ENCODE results near the gene NFIA.

The NFIA gene

DNA sequence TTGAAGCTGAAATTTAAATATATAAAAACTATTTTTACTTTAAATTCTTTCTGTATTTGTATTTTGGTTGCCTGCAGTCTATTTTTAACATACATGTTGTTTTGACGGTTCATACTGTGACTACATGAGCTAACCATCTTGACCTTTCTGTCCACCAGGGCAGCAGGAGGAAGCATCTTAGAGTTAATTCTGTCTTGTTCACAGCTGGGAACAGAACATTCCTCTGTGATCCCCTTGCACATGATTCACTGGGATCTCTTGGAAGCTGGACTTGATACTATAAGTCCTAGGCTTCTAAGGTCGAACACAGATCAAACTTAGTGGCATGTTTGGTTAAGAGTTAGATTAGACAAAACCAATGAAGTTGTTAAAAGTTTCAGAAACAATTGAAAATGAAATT, 99.7 kb downstream of the NFIA start:
- H3K4me3 ChIP-seq (ENCODE audit: low read length, poor library complexity, severe bottlenecking), result no peak overlapping the region
- TF ChIP-seq, protein P1, sequence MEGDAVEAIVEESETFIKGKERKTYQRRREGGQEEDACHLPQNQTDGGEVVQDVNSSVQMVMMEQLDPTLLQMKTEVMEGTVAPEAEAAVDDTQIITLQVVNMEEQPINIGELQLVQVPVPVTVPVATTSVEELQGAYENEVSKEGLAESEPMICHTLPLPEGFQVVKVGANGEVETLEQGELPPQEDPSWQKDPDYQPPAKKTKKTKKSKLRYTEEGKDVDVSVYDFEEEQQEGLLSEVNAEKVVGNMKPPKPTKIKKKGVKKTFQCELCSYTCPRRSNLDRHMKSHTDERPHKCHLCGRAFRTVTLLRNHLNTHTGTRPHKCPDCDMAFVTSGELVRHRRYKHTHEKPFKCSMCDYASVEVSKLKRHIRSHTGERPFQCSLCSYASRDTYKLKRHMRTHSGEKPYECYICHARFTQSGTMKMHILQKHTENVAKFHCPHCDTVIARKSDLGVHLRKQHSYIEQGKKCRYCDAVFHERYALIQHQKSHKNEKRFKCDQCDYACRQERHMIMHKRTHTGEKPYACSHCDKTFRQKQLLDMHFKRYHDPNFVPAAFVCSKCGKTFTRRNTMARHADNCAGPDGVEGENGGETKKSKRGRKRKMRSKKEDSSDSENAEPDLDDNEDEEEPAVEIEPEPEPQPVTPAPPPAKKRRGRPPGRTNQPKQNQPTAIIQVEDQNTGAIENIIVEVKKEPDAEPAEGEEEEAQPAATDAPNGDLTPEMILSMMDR (conservative IDR thresholded peaks at IDR 0.05; ENCODE audit: low read length), result no peak
- TF ChIP-seq EZH2phosphoT487 (IDR thresholded peaks at IDR 0.05; ENCODE audit: borderline replicate concordance), result no peak
- no peak overlapping the region for H3K9ac ChIP-seq (ENCODE audit: low read depth, low read length, poor library complexity, severe bottlenecking)
- H2AFZ ChIP-seq (ENCODE audit: low read length), result no peak overlapping the region
- no peaks in the 10 kb centered on the region for H3K4me1 ChIP-seq (ENCODE audit: insufficient read depth, low read length, poor library complexity, severe bottlenecking)
- no peaks in the 10 kb centered on the region for H3F3A ChIP-seq (ENCODE audit: low read depth)
- no peaks in the 10 kb centered on the region for H3K79me2 ChIP-seq (ENCODE audit: insufficient read depth, low read length)
- H4K20me1 ChIP-seq (ENCODE audit: insufficient read depth, low read length, poor library complexity, severe bottlenecking), result no peaks in the 10 kb centered on the region
- H3K36me3 ChIP-seq (ENCODE audit: insufficient read depth, low read length), result no peaks in the 10 kb centered on the region
- no peaks in the 10 kb centered on the region for H3K9me3 ChIP-seq (ENCODE audit: insufficient read depth, low read depth, low read length)
- no peaks in the 10 kb centered on the region for H3K27me3 ChIP-seq (ENCODE audit: insufficient read depth, low read length, poor library complexity, severe bottlenecking)
- H3K4me2 ChIP-seq (ENCODE audit: low read depth, low read length, poor library complexity, severe bottlenecking), result no peak overlapping the region
- no peaks in the 10 kb centered on the region for H3K9me2 ChIP-seq (replicated peaks; ENCODE audit: low read depth, low read length)

DNA sequence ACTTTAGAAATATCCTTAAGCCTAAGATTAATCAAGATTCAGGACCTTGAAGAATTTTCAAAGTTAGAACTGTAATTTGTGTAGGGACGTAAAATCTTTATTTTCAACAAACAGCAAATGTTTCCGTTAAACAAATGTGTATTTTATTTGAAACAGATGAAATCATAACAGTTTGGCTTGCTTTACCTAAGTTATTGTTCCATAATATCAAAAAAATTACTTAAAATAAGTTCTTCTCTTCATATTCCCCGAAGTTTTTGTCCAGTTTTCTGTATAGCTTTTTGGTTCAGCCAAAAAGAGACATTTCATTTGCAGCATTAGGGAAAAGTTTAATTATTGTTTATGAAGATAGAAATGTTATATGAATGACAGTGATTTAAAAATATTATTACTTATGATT, 100.1 kb downstream of the NFIA start:
- H3K79me2 ChIP-seq (ENCODE audit: insufficient read depth, low read length), result no peaks in the 10 kb centered on the region

DNA sequence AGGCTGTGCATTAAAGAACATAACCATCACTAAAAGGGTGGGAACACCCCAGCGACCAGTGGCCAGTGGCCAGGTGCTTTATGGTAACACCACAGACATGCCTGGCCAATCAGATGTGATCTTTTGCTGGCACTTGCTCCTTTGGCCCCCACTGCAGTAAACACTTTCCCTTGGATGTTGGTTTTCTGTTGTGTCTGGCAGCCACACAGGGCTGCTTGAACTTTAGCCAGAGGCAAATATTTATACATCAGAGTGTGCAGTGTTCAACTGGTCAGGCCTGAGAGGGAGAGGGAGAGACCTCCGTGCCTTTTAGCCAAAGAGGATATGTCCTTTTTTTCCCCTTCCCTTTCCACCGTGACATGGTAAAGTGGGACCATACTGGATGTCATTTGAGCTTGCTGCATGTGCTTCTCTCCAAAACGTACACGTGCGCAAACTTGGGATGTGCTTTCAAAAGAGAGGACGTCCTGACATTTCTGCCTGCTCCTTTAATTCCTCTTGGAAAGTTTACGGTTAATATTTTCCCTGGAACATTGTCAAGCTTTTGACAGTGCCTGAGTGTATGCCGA, 101.2 kb downstream of the NFIA start:
- Histone ChIP-seq H3K79me2 (ENCODE audit: insufficient read depth, low read length) (no peaks in the 10 kb centered on the region), H3K4me3 (ENCODE audit: low read length, poor library complexity, severe bottlenecking) (no peak overlapping the region), H2AFZ (ENCODE audit: low read length) (no peak overlapping the region), H3K9me2 (replicated peaks; ENCODE audit: low read depth, low read length) (no peaks in the 10 kb centered on the region), H3K9ac (ENCODE audit: low read depth, low read length, poor library complexity, severe bottlenecking) (no peak overlapping the region), H3K9me3 (ENCODE audit: insufficient read depth, low read depth, low read length) (no peaks in the 10 kb centered on the region), H4K20me1 (ENCODE audit: insufficient read depth, low read length, poor library complexity, severe bottlenecking) (no peaks in the 10 kb centered on the region), H3K4me1 (ENCODE audit: insufficient read depth, low read length, poor library complexity, severe bottlenecking) (no peaks in the 10 kb centered on the region), H3F3A (ENCODE audit: low read depth) (no peaks in the 10 kb centered on the region), H3K27me3 (ENCODE audit: insufficient read depth, low read length, poor library complexity, severe bottlenecking) (no peaks in the 10 kb centered on the region), H3K4me2 (ENCODE audit: low read depth, low read length, poor library complexity, severe bottlenecking) (no peak overlapping the region), H3K36me3 (ENCODE audit: insufficient read depth, low read length) (no peaks in the 10 kb centered on the region)
- TF ChIP-seq, protein P1 (conservative IDR thresholded peaks at IDR 0.05; ENCODE audit: low read length), result no peak
- no peak for TF ChIP-seq EZH2phosphoT487 (IDR thresholded peaks at IDR 0.05; ENCODE audit: borderline replicate concordance)

More for the DNA sequence above, 100.1 kb downstream of the NFIA start:
- Histone ChIP-seq H3K36me3 (ENCODE audit: insufficient read depth, low read length) (no peaks in the 10 kb centered on the region), H3K9me3 (ENCODE audit: insufficient read depth, low read depth, low read length) (no peaks in the 10 kb centered on the region), H3K9me2 (replicated peaks; ENCODE audit: low read depth, low read length) (no peaks in the 10 kb centered on the region), H3F3A (ENCODE audit: low read depth) (no peaks in the 10 kb centered on the region), H4K20me1 (ENCODE audit: insufficient read depth, low read length, poor library complexity, severe bottlenecking) (no peaks in the 10 kb centered on the region), H3K27me3 (ENCODE audit: insufficient read depth, low read length, poor library complexity, severe bottlenecking) (no peaks in the 10 kb centered on the region), H2AFZ (ENCODE audit: low read length) (no peak overlapping the region), H3K9ac (ENCODE audit: low read depth, low read length, poor library complexity, severe bottlenecking) (no peak overlapping the region), H3K4me1 (ENCODE audit: insufficient read depth, low read length, poor library complexity, severe bottlenecking) (no peaks in the 10 kb centered on the region), H3K4me2 (ENCODE audit: low read depth, low read length, poor library complexity, severe bottlenecking) (no peak overlapping the region), H3K4me3 (ENCODE audit: low read length, poor library complexity, severe bottlenecking) (no peak overlapping the region)
- no peak for TF ChIP-seq EZH2phosphoT487 (IDR thresholded peaks at IDR 0.05; ENCODE audit: borderline replicate concordance)
- TF ChIP-seq, protein P1 (conservative IDR thresholded peaks at IDR 0.05; ENCODE audit: low read length), result no peak

Measured in Loucy (cell line).